Panc1 (cell line): ENCODE results near the gene ARL2. TPM values are rescaled to one million over a fixed set of nuclear protein-coding genes. Genes with fewer than 3 reads are reported as not detected.
A peak's percentile ranks its signal among the peaks of the same experiment; 100 is the strongest.

Experiments
- ATAC-seq: fragments of 200-7000 bp; cut with Tn5 transposase; 2 replicates; pipeline ENCODE4 v1.9.1; 2020; ENCODE audit warnings: mild to moderate bottlenecking, moderate library complexity
- Bru-seq: library from RNA; stranded (reverse); fragments of 400-500 nt; gene quantifications from one replicate; lab custom pipeline; 2021; lab: Mats Ljungman, UMichigan
- BruChase-seq, 2 experiments: library from RNA; stranded (reverse); fragments of 400-500 nt; gene quantifications; one replicate each; lab custom pipeline; 2021; lab: Mats Ljungman, UMichigan
- BruUV-seq: library from RNA; stranded (reverse); fragments of 400-500 nt; replicated peaks from 2 replicates; lab custom pipeline; 2021; lab: Mats Ljungman, UMichigan
- CTCF ChIA-PET: fragments of 300-600 bp; sonication (Branson Sonifier 250); formaldehyde crosslinking; loops from one replicate; lab custom pipeline; 2022; ENCODE audit warnings: antibody characterized with exemption; lab: Charles Lee
- POLR2A ChIA-PET: fragments of 300-600 bp; sonication (Branson Sonifier 250); formaldehyde crosslinking; loops from one replicate; lab custom pipeline; 2022; ENCODE audit warnings: antibody characterized with exemption; lab: Charles Lee
- DNase-seq: peaks from one replicate; pipeline ENCODE4 v3.0.0-alpha.2; 2010; ENCODE audit warnings: low read depth, low spot score
- H3K27ac ChIP-seq: 2 replicates; pipeline ENCODE4 v1.5.1; 2011; ENCODE audit warnings: mild to moderate bottlenecking, low read length, inconsistent platforms
- H3K27me3 ChIP-seq: fragments of 200-500 bp; sonication (Bioruptor generic); 2 replicates; pipeline ENCODE4 v1.6.0; 2014; ENCODE audit warnings: low read length, inconsistent platforms; ENCODE audit not compliant: control insufficient read depth, insufficient read depth
- H3K36me3 ChIP-seq: fragments of 200-500 bp; sonication (Bioruptor generic); 2 replicates; pipeline ENCODE4 v1.5.1; 2014; ENCODE audit warnings: inconsistent platforms, mild to moderate bottlenecking, low read length, moderate library complexity; ENCODE audit not compliant: control insufficient read depth, insufficient read depth
- H3K4me1 ChIP-seq: 2 replicates; pipeline ENCODE4 v1.5.1; 2011; ENCODE audit warnings: inconsistent platforms, mild to moderate bottlenecking, low read length, moderate library complexity; ENCODE audit not compliant: control insufficient read depth, insufficient read depth
- H3K4me3 ChIP-seq, 2 experiments: 2 replicates each; pipeline ENCODE4 v1.5.1; 2011 to 2012; ENCODE audit warnings: low read depth in 2 of 2, low read length in 2 of 2, mild to moderate bottlenecking in 2 of 2, inconsistent platforms in 1 of 2, moderate library complexity in 1 of 2
- H3K9me3 ChIP-seq: fragments of 200-500 bp; sonication (Bioruptor generic); 2 replicates; pipeline ENCODE4 v1.5.1; 2014; ENCODE audit warnings: low read depth, mild to moderate bottlenecking, inconsistent platforms, low read length, moderate library complexity; ENCODE audit not compliant: control insufficient read depth, insufficient read depth
- POLR2AphosphoS5 ChIP-seq: IDR thresholded peaks from 2 replicates; pipeline ENCODE4 v1.6.1; 2012; ENCODE audit warnings: mild to moderate bottlenecking, low read depth, low read length, moderate library complexity
- SIN3A ChIP-seq: IDR thresholded peaks from 2 replicates; pipeline ENCODE4 v1.6.1; 2012; ENCODE audit warnings: low read depth, mild to moderate bottlenecking, low read length, moderate library complexity, borderline replicate concordance; ENCODE audit not compliant: insufficient read depth
- TCF7L2 ChIP-seq: IDR thresholded peaks from 2 replicates; pipeline ENCODE4 v1.6.1; 2011; ENCODE audit warnings: mild to moderate bottlenecking, low read depth, low read length, inconsistent platforms
- in situ Hi-C: cut with HindIII; loops from 2 replicates; pipeline ENCODE4 v1.10.0; 2016; ENCODE audit warnings: low sequenced_read_pairs, low pct_unique_long_range_greater_than_20kb
- intact Hi-C: fragments of 100-400 bp; cut with micrococcal nuclease; formaldehyde crosslinking; loops from one replicate; pipeline ENCODE4 v1.10.0; 2022; ENCODE audit not compliant: unreplicated experiment
- long read RNA-seq: library from polyadenylated mRNA; unstranded; transcript quantifications from one replicate; pipeline ENCODE4 v2.0.0, GENCODE V29; 2021; ENCODE audit not compliant: unreplicated experiment
- polyA plus RNA-seq: library from polyadenylated mRNA; unstranded; fragments of >200 nt; gene quantifications from one replicate; pipeline ENCODE4 v1.2.1, GENCODE V29; 2012; ENCODE audit warnings: missing spikeins; ENCODE audit not compliant: insufficient read length
- total RNA-seq: library from RNA; stranded (reverse); gene quantifications from one replicate; pipeline ENCODE4 v1.2.1, GENCODE V29; 2021; ENCODE audit not compliant: unreplicated experiment
- TF ChIP-seq, protein P1 (sequence below), 2 experiments: IDR thresholded peaks; 2 replicates each; pipeline ENCODE4 v1.6.1; 2011 to 2012; ENCODE audit warnings: low read depth in 2 of 2, control low read depth in 1 of 2, low read length in 1 of 2, mild to moderate bottlenecking in 1 of 2, moderate library complexity in 1 of 2; ENCODE audit not compliant: insufficient read depth in 1 of 2
- TF ChIP-seq, protein P2 (sequence below): fragments of 450-650 bp; IDR thresholded peaks from 2 replicates; pipeline ENCODE4 v1.5.1; 2017; ENCODE audit warnings: mild to moderate bottlenecking

ARL2 gene
- 177 TPM for total RNA-seq
- polyA plus RNA-seq = 394 TPM
- percentile 81 among the genes with signal in this experiment for Bru-seq, nascent RNA
- percentile 87 among the genes with signal in this experiment for BruChase-seq, experiment 1, labeled RNA remaining after a 2-hour chase
- BruChase-seq, experiment 2, labeled RNA remaining after a 6-hour chase = percentile 95 among the genes with signal in this experiment
- long read RNA-seq, transcript ARL2-206 (4 exons, 795 nt) = minor isoform, 10 of 257 reads
- long read RNA-seq, transcript ARL2-201 (5 exons, 979 nt) = major isoform, 218 of 257 reads
- long read RNA-seq, transcript ARL2-202 (3 exons, 1,228 nt) = minor isoform, 6 of 257 reads
- long read RNA-seq, transcript ARL2-203 (1 exons, 601 nt) = minor isoform, 6 of 257 reads
- long read RNA-seq, partial matches to known transcripts = 7 of 257 reads
- long read RNA-seq, other reads (novel, unspliced or antisense) = 10 of 257 reads

DNA sequence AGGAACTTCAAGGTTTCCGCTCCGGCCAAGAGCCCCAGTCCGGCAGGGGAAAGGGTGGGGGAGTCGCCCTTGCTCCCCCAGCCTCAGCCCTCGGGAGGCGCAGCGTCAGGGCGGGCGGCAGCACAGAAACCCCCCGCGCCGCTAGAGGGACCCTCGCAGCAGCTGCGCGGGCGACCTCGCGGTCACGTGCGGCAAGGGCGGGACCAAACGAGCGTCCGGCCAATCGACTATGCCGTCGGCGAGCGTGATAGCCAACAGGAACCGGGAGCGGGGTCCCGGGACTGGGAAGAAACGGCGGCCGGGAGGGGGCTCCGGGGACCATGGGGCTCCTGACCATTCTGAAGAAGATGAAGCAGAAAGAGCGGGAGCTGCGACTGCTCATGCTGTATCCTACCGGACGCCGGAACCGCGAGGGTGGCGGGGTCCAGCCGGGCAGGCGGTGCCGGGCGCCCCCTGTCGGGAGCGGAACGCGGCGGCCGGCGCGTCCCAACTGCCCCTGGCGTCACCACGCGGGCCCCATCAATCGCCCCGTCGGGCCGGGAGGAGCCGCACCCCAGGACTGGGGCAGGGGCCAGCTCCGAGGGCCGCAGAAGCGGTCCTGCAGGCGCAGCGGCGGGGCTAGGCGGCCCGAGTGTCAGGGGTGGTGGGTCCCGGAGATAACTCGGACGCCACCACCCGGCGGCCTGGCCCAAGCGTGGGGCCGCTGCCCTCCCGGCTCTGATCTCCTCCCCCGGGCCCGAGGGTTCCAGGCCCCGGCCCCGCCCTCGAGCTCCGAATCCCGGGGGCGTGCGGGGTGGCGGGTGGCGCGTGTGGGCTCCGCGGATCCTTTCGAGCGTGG is at the start of gene ARL2:
Gene ARL2, plus strand, starts transcription at position 273 of the 838 bp plus-strand sequence. Its CDS starts 48 bp downstream, at position 321.
- intact Hi-C loops (no loop called here), in situ Hi-C loops (no loop called here)
- TF ChIP-seq TCF7L2 (peak; percentile 83), POLR2AphosphoS5 (peak; percentile 70), SIN3A (0 out of 2 replicates have a peak, but pooled peaks have one; percentile 56)
- TF ChIP-seq, protein P1, sequence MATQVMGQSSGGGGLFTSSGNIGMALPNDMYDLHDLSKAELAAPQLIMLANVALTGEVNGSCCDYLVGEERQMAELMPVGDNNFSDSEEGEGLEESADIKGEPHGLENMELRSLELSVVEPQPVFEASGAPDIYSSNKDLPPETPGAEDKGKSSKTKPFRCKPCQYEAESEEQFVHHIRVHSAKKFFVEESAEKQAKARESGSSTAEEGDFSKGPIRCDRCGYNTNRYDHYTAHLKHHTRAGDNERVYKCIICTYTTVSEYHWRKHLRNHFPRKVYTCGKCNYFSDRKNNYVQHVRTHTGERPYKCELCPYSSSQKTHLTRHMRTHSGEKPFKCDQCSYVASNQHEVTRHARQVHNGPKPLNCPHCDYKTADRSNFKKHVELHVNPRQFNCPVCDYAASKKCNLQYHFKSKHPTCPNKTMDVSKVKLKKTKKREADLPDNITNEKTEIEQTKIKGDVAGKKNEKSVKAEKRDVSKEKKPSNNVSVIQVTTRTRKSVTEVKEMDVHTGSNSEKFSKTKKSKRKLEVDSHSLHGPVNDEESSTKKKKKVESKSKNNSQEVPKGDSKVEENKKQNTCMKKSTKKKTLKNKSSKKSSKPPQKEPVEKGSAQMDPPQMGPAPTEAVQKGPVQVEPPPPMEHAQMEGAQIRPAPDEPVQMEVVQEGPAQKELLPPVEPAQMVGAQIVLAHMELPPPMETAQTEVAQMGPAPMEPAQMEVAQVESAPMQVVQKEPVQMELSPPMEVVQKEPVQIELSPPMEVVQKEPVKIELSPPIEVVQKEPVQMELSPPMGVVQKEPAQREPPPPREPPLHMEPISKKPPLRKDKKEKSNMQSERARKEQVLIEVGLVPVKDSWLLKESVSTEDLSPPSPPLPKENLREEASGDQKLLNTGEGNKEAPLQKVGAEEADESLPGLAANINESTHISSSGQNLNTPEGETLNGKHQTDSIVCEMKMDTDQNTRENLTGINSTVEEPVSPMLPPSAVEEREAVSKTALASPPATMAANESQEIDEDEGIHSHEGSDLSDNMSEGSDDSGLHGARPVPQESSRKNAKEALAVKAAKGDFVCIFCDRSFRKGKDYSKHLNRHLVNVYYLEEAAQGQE (IDR thresholded peaks at IDR 0.05; ENCODE audit: insufficient read depth in 1 of 2, low read depth in 2 of 2, low read length in 1 of 2) = no peak
- TF ChIP-seq, protein P2, sequence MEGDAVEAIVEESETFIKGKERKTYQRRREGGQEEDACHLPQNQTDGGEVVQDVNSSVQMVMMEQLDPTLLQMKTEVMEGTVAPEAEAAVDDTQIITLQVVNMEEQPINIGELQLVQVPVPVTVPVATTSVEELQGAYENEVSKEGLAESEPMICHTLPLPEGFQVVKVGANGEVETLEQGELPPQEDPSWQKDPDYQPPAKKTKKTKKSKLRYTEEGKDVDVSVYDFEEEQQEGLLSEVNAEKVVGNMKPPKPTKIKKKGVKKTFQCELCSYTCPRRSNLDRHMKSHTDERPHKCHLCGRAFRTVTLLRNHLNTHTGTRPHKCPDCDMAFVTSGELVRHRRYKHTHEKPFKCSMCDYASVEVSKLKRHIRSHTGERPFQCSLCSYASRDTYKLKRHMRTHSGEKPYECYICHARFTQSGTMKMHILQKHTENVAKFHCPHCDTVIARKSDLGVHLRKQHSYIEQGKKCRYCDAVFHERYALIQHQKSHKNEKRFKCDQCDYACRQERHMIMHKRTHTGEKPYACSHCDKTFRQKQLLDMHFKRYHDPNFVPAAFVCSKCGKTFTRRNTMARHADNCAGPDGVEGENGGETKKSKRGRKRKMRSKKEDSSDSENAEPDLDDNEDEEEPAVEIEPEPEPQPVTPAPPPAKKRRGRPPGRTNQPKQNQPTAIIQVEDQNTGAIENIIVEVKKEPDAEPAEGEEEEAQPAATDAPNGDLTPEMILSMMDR = peak; percentile 99
- no peaks in the 10 kb centered on the region for H3K9me3 ChIP-seq
- DNase-seq = no peak
- H3K4me3 ChIP-seq = peak within 1 kb of the TSS; percentile 70 to 81
- no peaks in the 10 kb centered on the region for H3K36me3 ChIP-seq
- H3K27me3 ChIP-seq = no peaks in the 10 kb centered on the region
- no TSS peak for BruUV-seq
- H3K4me1 ChIP-seq = peaks cover 7% of the 10 kb centered on the region; the same call in 1 of the 2 replicates
- ChIA-PET POLR2A (no interaction called here), CTCF (interaction anchor here (0.5 to 1.2 kb wide), 6 partner anchors 17 to 165 kb away, joined by 3 to 6 read pairs (median 3); partner anchors contain the start of gene BATF2)
- peak within 1 kb of the TSS; percentile 92 for H3K27ac ChIP-seq
- peak; percentile 92 for ATAC-seq

DNA sequence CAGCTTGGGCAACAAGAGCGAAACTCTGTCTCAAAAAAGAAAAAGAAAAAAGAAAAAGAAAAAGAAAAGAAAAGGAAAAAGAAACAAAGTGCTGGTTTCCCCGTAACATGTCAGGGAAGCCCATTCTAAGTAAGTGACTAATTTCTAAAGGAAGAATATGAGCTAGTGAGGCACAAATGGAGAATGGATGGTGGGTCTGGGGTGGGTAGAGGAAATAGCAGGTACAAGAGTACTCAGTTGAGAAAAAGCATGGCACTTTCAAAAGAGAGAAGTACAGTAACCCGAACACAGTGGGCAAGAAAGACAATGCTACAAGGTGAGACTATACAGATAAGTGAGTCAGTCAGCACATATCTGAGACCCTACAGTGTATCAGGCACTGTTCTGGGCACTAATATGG is 46.6 kb upstream of the ARL2 start:
- Histone ChIP-seq H3K4me3 (no peak overlapping the region), H3K9me3 (no peaks in the 10 kb centered on the region), H3K27ac (no peak overlapping the region), H3K4me1 (no peaks in the 10 kb centered on the region), H3K36me3 (no peaks in the 10 kb centered on the region), H3K27me3 (no peaks in the 10 kb centered on the region)
- ChIA-PET POLR2A (no interaction called here), CTCF (no interaction called here)
- intact Hi-C loops (no loop called here), in situ Hi-C loops (no loop called here)
- DNase-seq (no peak), ATAC-seq (no peak)
- TF ChIP-seq POLR2AphosphoS5 (no peak), TCF7L2 (no peak), SIN3A (no peak)
- TF ChIP-seq, protein P2 = no peak
- TF ChIP-seq, protein P1 (IDR thresholded peaks at IDR 0.05; ENCODE audit: insufficient read depth in 1 of 2, low read depth in 2 of 2, low read length in 1 of 2) = no peak
- BruUV-seq = no TSS peak
